Peyer's patch (tissue), 4 donors: ENCODE results near the gene LTC4S. TPM values are rescaled to one million over a fixed set of nuclear protein-coding genes. Genes with fewer than 3 reads are reported as not detected.
A peak's percentile ranks its signal among the peaks of the same experiment; 100 is the strongest.

Source experiments
- DNase-seq, 3 donors: peaks; one replicate each; pipeline ENCODE4 v3.0.0-alpha.2; 2017 to 2019
- H3K27ac ChIP-seq, 4 donors: fragments of 200-600 bp; sonication (generic); one replicate each; pipeline ENCODE4 v1.5.1; 2016 to 2019
- H3K27me3 ChIP-seq, 2 donors: fragments of 200-600 bp; sonication (generic); one replicate each; pipeline ENCODE4 v1.5.1; 2019
- H3K36me3 ChIP-seq, 3 donors: fragments of 200-600 bp; sonication (generic); one replicate each; pipeline ENCODE4 v1.5.1; 2016 to 2019
- H3K4me1 ChIP-seq, 4 donors: fragments of 200-600 bp; sonication (generic); one replicate each; pipeline ENCODE4 v1.5.1; 2016 to 2019
- H3K4me3 ChIP-seq, 4 donors: fragments of 200-600 bp; sonication (generic); 1 replicate in 3 of 4; 2 replicates in 1 of 4; pipeline ENCODE4 v1.5.1; 2016 to 2019; ENCODE audit warnings: mild to moderate bottlenecking in 1 of 4
- H3K9me3 ChIP-seq, 4 donors: fragments of 200-600 bp; sonication (generic); one replicate each; pipeline ENCODE4 v1.5.1; 2016 to 2019; ENCODE audit warnings: mild to moderate bottlenecking in 1 of 4
- CTCF ChIP-seq, 6 experiments: fragments of 450-650 bp in 4 of 6; fragments of 200-600 bp in 2 of 6; sonication (generic) in 1 of 6; IDR thresholded peaks; one replicate each; pipeline ENCODE4 v1.5.1; 2017 to 2019; ENCODE audit warnings: antibody characterized with exemption in 6 of 6, mild to moderate bottlenecking in 3 of 6, moderate library complexity in 1 of 6
- POLR2A ChIP-seq, 2 donors: fragments of 450-650 bp; IDR thresholded peaks; one replicate each; pipeline ENCODE4 v1.5.1; 2017; ENCODE audit warnings: antibody characterized with exemption in 2 of 2, mild to moderate bottlenecking in 2 of 2, moderate library complexity in 2 of 2
- total RNA-seq, 4 donors: library from RNA; depleted of rRNA; stranded (reverse); fragments of >200 nt; gene quantifications; one replicate each; pipeline ENCODE4 v1.1.0, GENCODE V29; 2016

Gene LTC4S
- total RNA-seq, 4 donors from 2014 or later, result 1.9 to 12.4 (median 3.6) TPM; not detected in 1

GRCh38 chr5:179763215-179763945 is 30.4 kb upstream of the LTC4S start:
- H3K27ac ChIP-seq, result peak overlapping the region in 2 of 4 donors; percentile 36 to 68
- H3K4me3 ChIP-seq, result no peak overlapping the region
- no peaks in the 10 kb centered on the region for H3K9me3 ChIP-seq
- TF ChIP-seq POLR2A (IDR thresholded peaks at IDR 0.05), result no peak
- TF ChIP-seq CTCF (IDR thresholded peaks at IDR 0.05), result peak; percentile 80 to 96 (median 87)
- no peaks in the 10 kb centered on the region for H3K27me3 ChIP-seq
- H3K36me3 ChIP-seq, result peaks cover 0 to 27% (median 0%) of the 10 kb centered on the region in 3 donors
- DNase-seq, result peak in 2 of 3 donors; percentile 66 to 88
- peaks cover 0 to 79% (median 10%) of the 10 kb centered on the region in 4 donors for H3K4me1 ChIP-seq

GRCh38 chr5:179764056-179764455 is 29.7 kb upstream of the LTC4S start:
- H3K27me3 ChIP-seq, result no peaks in the 10 kb centered on the region
- H3K4me3 ChIP-seq, result no peak overlapping the region
- peaks cover 0 to 33% (median 0%) of the 10 kb centered on the region in 3 donors for H3K36me3 ChIP-seq
- H3K9me3 ChIP-seq, result no peaks in the 10 kb centered on the region
- peaks cover 0 to 79% (median 10%) of the 10 kb centered on the region in 4 donors for H3K4me1 ChIP-seq
- TF ChIP-seq CTCF (IDR thresholded peaks at IDR 0.05) (no peak), POLR2A (IDR thresholded peaks at IDR 0.05) (no peak)
- H3K27ac ChIP-seq, result peak overlapping the region in 1 of 4 donors; percentile 55
- no peak for DNase-seq

- Histone ChIP-seq H3K4me1 (peaks cover 0 to 68% (median 10%) of the 10 kb centered on the region in 4 donors), H3K9me3 (no peaks in the 10 kb centered on the region), H3K27ac (peak overlapping the region in 1 of 4 donors; percentile 61), H3K36me3 (peaks cover 0 to 47% (median 0%) of the 10 kb centered on the region in 3 donors), H3K27me3 (no peaks in the 10 kb centered on the region), H3K4me3 (no peak overlapping the region)
- no peak for DNase-seq
- TF ChIP-seq POLR2A (IDR thresholded peaks at IDR 0.05) (no peak), CTCF (IDR thresholded peaks at IDR 0.05) (no peak)
These were observed 28.4 kb upstream of the LTC4S start for GRCh38 chr5:179765400-179765799.

- H3K27ac ChIP-seq, result peak overlapping the region in 3 of 4 donors; percentile 25 to 61 (median 54)
- peak overlapping the region in 1 of 4 donors; percentile 1 for H3K4me3 ChIP-seq
- peaks cover 0 to 65% (median 10%) of the 10 kb centered on the region in 4 donors for H3K4me1 ChIP-seq
- H3K27me3 ChIP-seq, result no peaks in the 10 kb centered on the region
- H3K36me3 ChIP-seq, result peaks cover 0 to 55% (median 2%) of the 10 kb centered on the region in 3 donors
- TF ChIP-seq POLR2A (IDR thresholded peaks at IDR 0.05), result no peak
- no peak for TF ChIP-seq CTCF (IDR thresholded peaks at IDR 0.05)
- no peak for DNase-seq
- H3K9me3 ChIP-seq, result no peaks in the 10 kb centered on the region
These were observed 27.6 kb upstream of the LTC4S start for GRCh38 chr5:179766021-179766725.

GRCh38 chr5:179766726-179767455 is 26.9 kb upstream of the LTC4S start:
- TF ChIP-seq POLR2A (IDR thresholded peaks at IDR 0.05) (peak in 1 of 2 donors; percentile 40), CTCF (IDR thresholded peaks at IDR 0.05) (no peak)
- H3K9me3 ChIP-seq, result no peaks in the 10 kb centered on the region
- DNase-seq, result no peak
- H3K27me3 ChIP-seq, result no peaks in the 10 kb centered on the region
- H3K4me1 ChIP-seq, result peaks cover 0 to 58% (median 7%) of the 10 kb centered on the region in 4 donors
- H3K27ac ChIP-seq, result peak overlapping the region in 3 of 4 donors; percentile 25 to 61 (median 54)
- peaks cover 0 to 62% (median 5%) of the 10 kb centered on the region in 3 donors for H3K36me3 ChIP-seq
- peak overlapping the region in 1 of 4 donors; percentile 1 for H3K4me3 ChIP-seq
